HAP-1 (cell line): ENCODE data around the gene PLET1.

ENCODE experiments used
- DNase-seq, 2 experiments: peaks; one replicate each; pipeline ENCODE4 v3.0.0-alpha.2; 2016 to 2020; ENCODE audit warnings: low spot score in 2 of 2
- H3K27me3 ChIP-seq: fragments of 250-450 bp; sonication (Bioruptor Pico); 2 replicates; pipeline ENCODE4 v1.5.1; 2020; ENCODE audit warnings: low read depth, mild to moderate bottlenecking, moderate library complexity
- H3K36me3 ChIP-seq: fragments of 250-450 bp; sonication (Bioruptor Pico); replicated peaks from 2 replicates; pipeline ENCODE4 v1.5.1; 2020; ENCODE audit warnings: mild to moderate bottlenecking
- H3K4me1 ChIP-seq: fragments of 250-450 bp; sonication (Bioruptor Pico); 2 replicates; pipeline ENCODE4 v1.5.1; 2020; ENCODE audit warnings: mild to moderate bottlenecking
- H3K4me3 ChIP-seq: fragments of 250-450 bp; sonication (Bioruptor Pico); 2 replicates; pipeline ENCODE4 v1.5.1; 2020; ENCODE audit warnings: mild to moderate bottlenecking, moderate library complexity
- H3K9me3 ChIP-seq: fragments of 250-450 bp; sonication (Bioruptor Pico); 2 replicates; pipeline ENCODE4 v1.5.1; 2020; ENCODE audit warnings: mild to moderate bottlenecking, moderate library complexity
- in situ Hi-C: fragments of 300-500 bp; cut with MboI; formaldehyde crosslinking; loops from 3 replicates; pipeline ENCODE4 v1.14.3; 2020; ENCODE audit warnings: low sequenced_read_pairs, inconsistent platforms, mixed read lengths

PLET1 gene

DNA sequence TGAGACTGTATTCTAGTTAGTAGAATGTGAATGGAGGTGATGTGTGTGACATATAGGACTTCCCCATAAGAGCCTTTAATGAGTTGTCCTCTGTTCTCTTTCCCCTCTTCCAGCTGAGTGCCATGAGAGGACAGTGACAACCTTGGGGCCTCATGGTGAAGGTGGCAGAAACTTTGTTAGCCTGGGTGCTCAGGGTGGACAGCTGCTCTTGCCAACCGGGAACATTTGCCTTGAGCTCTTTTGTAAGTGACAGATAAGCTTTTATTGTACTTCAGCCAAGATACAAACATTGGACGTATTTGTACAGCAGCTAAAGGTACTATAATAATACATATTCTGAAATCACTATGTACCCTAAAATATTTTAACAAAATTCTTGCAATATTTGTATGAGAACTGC is 33.0 kb upstream of the PLET1 start:
- in situ Hi-C loops: loop anchor here (25.0 kb wide), 1 partner anchor 269 kb away; no protein-coding TSS in a partner anchor
- DNase-seq: no peak

DNA sequence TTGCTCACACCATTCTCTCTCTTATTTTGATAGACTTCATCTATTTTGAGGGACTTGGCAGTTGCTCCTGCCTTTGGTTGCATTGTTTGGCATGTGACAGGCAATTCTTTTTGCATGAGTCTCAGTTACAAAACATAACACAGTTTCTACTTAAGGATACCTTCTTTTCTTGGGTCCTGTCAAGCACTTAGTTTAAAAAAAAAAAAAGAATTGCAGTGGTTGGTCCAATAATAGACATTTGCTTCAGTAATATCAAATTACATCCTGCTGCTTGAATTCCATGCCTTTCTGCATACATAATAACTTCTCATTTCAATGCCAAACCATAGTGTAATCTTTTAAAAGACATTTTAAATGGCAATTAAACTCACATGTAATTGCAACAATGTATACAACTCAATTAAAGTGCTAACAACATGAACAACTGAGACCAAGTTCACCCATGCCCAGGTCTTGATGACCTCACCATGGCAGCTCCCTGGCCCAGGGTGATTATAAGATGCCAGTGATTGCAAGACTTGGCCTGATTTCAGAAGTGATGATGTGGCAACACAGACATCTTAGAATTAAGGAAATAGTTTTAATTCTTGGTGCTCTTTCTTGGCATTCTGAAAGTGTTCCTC is 32.2 kb upstream of the PLET1 start:
- H3K27me3 ChIP-seq: peaks cover 4% of the 10 kb centered on the region; the same call in 1 of the 2 replicates
- DNase-seq: peak in 1 of 2 experiments; percentile 4
- in situ Hi-C loops: loop anchor here (25.0 kb wide), 1 partner anchor 269 kb away; no protein-coding TSS in a partner anchor
- H3K36me3 ChIP-seq: no peaks in the 10 kb centered on the region
- H3K4me3 ChIP-seq: no peak overlapping the region
- no peaks in the 10 kb centered on the region for H3K9me3 ChIP-seq
- H3K4me1 ChIP-seq: peaks cover 6% of the 10 kb centered on the region

More for the DNA sequence above, 33.0 kb upstream of the PLET1 start:
- no peak overlapping the region for H3K4me3 ChIP-seq
- peaks cover 4% of the 10 kb centered on the region; the same call in 1 of the 2 replicates for H3K27me3 ChIP-seq
- H3K9me3 ChIP-seq: no peaks in the 10 kb centered on the region
- H3K36me3 ChIP-seq: no peaks in the 10 kb centered on the region
- H3K4me1 ChIP-seq: peaks cover 6% of the 10 kb centered on the region

DNA sequence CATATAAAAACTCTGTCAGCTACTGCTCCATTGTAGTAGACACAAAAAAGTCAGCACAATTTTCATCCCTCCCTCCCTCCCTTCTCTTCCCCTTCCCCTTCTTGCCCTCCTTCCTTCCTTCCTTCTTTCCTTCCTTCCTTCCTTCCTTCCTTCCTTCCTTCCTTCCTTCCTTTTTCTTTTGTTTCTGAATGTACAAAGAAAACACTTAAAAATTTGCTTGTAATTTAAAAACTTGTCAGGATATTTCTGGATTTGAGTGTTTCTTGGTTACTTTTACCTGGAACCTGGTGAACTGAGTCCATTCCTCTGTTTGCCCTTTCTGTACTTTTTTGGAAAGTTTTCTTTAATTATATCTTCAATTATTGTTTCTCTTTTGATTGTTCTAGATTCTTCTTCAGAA is 31.5 kb upstream of the PLET1 start:
- Histone ChIP-seq H3K27me3 (peaks cover 4% of the 10 kb centered on the region; the same call in 1 of the 2 replicates), H3K9me3 (no peaks in the 10 kb centered on the region), H3K4me1 (peaks cover 6% of the 10 kb centered on the region), H3K4me3 (no peak overlapping the region), H3K36me3 (no peaks in the 10 kb centered on the region)
- in situ Hi-C loops: loop anchor here (25.0 kb wide), 1 partner anchor 270 kb away; no protein-coding TSS in a partner anchor
- no peak for DNase-seq

DNA sequence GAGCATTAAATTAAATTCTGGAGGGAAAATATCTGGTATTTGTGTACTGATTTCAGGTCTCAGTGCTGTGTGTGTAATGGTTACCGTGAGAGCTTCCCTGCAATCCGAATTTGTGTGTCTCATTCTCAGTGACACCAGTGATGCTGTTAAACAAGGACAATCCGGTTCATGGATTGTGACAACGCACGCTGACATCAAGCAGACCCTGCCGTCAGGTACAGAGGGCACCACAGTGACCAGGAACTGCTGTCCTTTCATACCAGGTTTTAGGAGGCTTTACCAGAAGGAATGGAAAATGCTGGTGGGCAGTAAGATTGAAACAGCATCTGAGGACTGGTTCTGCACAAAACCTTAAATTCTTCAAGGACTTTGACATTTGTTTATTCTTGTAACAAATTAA is 30.5 kb upstream of the PLET1 start:
- in situ Hi-C loops: loop anchor here (25.0 kb wide), 1 partner anchor 271 kb away; no protein-coding TSS in a partner anchor
- Histone ChIP-seq H3K36me3 (no peaks in the 10 kb centered on the region), H3K4me1 (peaks cover 6% of the 10 kb centered on the region), H3K27me3 (peaks cover 4% of the 10 kb centered on the region; the same call in 1 of the 2 replicates), H3K4me3 (no peak overlapping the region), H3K9me3 (no peaks in the 10 kb centered on the region)
- DNase-seq: no peak

DNA sequence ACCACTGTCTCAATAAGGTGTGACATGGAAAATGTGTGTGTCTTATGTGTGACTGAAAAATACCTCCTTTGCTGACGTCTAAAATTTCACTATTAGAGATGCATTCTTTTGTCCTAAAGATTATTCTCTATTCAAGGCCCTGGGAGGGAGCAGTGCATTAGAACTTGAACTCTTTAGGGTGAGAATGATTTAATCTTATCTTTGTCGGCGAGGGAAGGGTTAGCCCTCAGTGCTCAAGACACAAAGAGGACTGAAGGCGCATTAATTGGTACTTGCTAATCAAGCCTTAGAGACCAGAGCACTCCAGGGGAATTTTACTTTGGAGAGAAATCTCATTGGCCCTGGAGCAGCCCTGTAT is 29.8 kb upstream of the PLET1 start:
- in situ Hi-C loops: loop anchor here (25.0 kb wide), 1 partner anchor 272 kb away; no protein-coding TSS in a partner anchor
- H3K36me3 ChIP-seq: no peaks in the 10 kb centered on the region
- H3K9me3 ChIP-seq: no peaks in the 10 kb centered on the region
- peaks cover 6% of the 10 kb centered on the region for H3K4me1 ChIP-seq
- no peak for DNase-seq
- H3K4me3 ChIP-seq: peak overlapping the region; percentile 31
- H3K27me3 ChIP-seq: peaks cover 4% of the 10 kb centered on the region; the same call in 1 of the 2 replicates

DNA sequence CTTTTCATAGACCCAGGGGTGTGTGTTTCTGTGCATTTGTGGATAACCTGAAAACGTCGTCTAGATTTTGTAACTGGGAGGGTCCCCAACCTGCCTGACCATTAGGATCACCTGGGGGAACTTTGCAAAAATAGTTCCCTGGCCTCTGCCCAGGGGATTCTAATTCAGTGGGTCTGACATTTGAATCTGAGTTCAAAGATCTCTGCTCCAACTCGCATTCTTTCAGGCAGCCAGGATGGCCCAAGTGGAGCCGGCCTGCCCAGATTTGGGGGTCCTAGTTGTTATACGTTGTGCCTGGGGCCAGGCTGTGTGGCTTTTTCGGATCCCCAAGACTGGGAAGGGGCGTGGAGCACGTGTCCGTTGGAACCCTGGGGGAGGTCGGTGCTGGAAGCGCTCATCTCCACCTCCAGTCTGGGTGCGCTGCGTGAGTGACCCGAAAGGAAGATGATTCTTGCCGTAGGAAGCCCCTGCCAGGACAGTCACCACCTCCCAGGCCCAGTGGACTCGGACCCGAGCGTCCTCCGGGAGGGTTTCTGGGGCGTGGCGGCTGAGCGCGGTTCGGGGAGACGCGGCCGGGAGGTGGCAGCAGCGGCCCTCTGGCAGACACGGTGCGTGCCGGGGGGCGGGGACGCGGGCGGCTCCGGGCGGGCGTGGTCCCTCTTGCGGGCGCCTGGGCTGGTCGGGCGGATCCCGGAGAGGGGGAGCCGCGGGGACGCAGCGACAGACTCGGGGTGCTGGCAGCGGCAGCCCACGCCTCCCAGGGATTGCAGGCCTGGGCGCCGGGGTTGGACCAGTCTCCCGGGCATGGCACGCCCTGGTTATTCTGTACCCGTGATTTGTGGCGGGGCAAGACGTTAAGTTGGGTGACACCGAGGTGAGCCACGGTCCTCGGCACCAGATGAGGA is 29.2 kb upstream of the PLET1 start:
- peak; percentile 45 to 89 for DNase-seq
- Histone ChIP-seq H3K9me3 (no peaks in the 10 kb centered on the region), H3K4me1 (peaks cover 6% of the 10 kb centered on the region), H3K27me3 (peaks cover 4% of the 10 kb centered on the region; the same call in 1 of the 2 replicates), H3K4me3 (peak overlapping the region; percentile 31), H3K36me3 (no peaks in the 10 kb centered on the region)
- in situ Hi-C loops: loop anchor here (10.0 to 25.0 kb wide), 2 partner anchors 272 to 995 kb away; no protein-coding TSS in a partner anchor

DNA sequence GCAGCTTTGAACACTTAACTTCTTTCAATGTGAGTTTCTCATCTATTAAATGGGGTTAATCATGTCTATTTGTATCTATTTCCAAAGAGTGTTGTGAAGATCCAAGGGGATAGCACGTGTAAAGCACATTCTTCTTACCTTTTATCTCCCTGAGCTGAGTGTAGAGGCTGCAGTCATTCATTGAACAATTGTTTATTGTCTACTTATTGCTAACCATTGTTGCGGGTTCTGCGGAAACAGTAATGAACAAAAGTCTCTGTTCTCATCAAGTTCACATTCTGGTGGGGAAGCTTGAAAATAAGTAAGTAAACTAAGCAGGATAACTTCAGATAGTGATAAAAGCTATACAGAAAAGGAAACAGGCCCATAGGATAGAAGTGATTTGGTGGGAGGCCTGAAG is 27.4 kb upstream of the PLET1 start:
- in situ Hi-C loops: loop anchor here (10.0 to 25.0 kb wide), 2 partner anchors 274 to 997 kb away; no protein-coding TSS in a partner anchor
- Histone ChIP-seq H3K4me1 (peaks cover 6% of the 10 kb centered on the region), H3K9me3 (no peaks in the 10 kb centered on the region), H3K27me3 (no peaks in the 10 kb centered on the region), H3K36me3 (no peaks in the 10 kb centered on the region), H3K4me3 (no peak overlapping the region)
- no peak for DNase-seq

DNA sequence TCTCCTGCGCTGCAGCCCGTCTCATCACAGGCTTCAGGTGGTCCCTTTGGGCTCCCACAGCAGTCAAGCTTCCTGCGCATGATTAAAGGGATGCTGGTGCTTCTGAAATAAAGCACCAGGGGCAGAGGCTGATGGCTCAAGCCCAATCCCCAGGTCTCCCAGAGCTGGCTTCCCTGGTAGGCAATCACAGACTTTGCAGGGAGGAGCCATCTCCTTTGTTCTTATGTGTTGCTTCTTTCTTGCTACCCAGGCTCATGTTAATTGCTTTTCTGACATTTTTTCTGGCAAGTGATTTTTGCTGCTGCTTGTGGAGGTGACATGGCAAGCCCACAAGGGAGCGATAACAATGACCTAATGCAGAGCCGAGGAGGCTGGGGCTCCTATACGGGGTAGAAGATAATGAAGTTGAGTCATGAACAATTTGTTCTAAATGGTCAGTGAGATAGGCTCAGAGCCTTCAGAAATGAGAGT is 25.2 kb upstream of the PLET1 start:
- in situ Hi-C loops: loop anchor here (10.0 to 25.0 kb wide), 2 partner anchors 276 to 999 kb away; no protein-coding TSS in a partner anchor
- Histone ChIP-seq H3K27me3 (peaks cover 8% of the 10 kb centered on the region), H3K36me3 (no peaks in the 10 kb centered on the region), H3K4me3 (no peak overlapping the region), H3K4me1 (0 out of 2 replicates have a peak, but pooled peaks cover 3% of the 10 kb centered on the region), H3K9me3 (no peaks in the 10 kb centered on the region)
- no peak for DNase-seq

DNA sequence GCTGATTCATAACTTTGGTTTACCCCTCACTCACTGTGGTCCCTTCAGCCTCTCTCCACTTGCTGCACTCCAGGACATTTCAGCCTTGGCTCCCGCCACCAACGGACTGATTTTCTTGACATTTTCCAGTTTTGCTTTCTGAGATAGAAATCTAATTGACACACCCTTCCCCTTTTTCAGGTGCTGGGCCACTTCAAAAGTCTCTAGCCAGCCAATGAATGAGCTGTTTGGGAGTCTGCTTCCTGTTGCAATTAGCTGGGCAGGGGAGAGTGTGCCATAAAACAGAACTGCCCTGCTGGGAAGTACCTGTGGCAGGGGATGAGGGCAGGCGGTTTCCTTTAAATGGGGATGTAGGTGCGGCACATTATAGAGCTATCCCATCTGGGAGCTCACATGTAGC is 21.1 kb upstream of the PLET1 start:
- H3K9me3 ChIP-seq: no peaks in the 10 kb centered on the region
- in situ Hi-C loops: loop anchor here (5.0 to 25.0 kb wide), 3 partner anchors 59 to 1003 kb away; no protein-coding TSS in a partner anchor
- no peaks in the 10 kb centered on the region for H3K36me3 ChIP-seq
- peaks cover 4% of the 10 kb centered on the region for H3K4me1 ChIP-seq
- no peak for DNase-seq
- H3K27me3 ChIP-seq: peaks cover 8% of the 10 kb centered on the region
- no peak overlapping the region for H3K4me3 ChIP-seq

DNA sequence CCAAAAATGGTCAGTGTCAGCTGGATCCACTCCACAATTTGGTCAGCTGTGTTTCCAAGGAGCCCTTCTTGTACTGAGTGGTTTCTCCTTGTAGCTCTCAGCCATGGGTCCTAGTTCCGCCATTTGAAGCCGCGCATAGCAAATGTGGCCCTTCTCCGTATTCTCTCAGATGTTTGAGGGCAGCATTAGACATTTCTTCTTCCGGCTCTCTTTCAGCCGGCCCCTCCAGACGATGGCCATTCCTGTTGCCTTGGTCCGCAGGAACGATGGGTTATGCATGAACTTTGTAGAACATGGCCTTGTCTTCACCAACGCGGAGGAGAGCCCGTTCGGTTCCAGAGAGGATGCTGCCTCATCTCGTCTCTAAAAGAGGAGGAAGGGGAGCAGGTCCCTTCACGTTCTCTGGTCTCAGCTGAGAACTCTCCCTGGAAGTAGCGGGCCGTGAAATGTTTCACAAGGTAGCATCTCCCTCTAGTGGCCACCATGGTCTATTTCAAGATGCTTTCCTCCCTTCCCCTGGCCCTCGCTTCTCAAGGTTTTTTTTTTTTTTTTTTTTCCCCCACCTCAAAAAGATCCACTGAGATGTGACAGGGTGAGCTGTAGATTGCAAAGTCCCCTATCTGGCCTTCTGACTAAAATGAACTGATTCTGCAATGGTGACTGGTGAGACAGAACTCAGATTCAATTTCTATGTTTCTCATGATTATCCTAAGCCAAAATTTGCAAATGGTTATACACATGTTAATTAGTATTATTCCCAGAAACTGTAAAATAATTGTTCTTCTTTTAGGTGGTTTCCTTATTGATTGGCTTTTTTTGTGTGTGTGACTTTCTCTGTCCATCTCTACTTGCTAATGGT is 19.8 kb upstream of the PLET1 start:
- Histone ChIP-seq H3K36me3 (no peaks in the 10 kb centered on the region), H3K9me3 (no peaks in the 10 kb centered on the region), H3K4me1 (peaks cover 4% of the 10 kb centered on the region), H3K4me3 (peak overlapping the region; percentile 17), H3K27me3 (peaks cover 8% of the 10 kb centered on the region)
- DNase-seq: peak; percentile 76 to 81
- in situ Hi-C loops: loop anchor here (5.0 to 25.0 kb wide), 3 partner anchors 58 to 1004 kb away; no protein-coding TSS in a partner anchor

DNA sequence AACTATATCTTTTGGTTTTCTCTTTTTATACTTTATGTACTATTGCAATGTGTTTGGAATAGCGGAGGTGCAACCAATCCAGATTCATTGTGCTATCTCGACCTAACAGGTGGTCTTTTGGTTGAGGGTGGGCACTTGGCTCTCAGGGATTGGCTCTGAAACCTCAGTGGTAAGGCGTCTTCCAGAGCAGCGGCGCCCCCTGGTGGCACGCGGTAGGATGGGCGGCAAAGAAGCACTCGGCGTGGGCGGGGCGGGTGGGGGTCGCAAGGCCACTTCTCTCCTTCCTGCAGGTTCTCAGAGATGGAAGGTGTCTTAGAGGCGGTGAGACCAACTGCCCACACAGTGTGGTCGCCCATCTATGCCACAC is 19.2 kb upstream of the PLET1 start:
- H3K4me3 ChIP-seq: peak overlapping the region; percentile 17
- DNase-seq: peak; percentile 55 to 83
- in situ Hi-C loops: loop anchor here (5.0 to 25.0 kb wide), 3 partner anchors 58 to 1005 kb away; no protein-coding TSS in a partner anchor

DNA sequence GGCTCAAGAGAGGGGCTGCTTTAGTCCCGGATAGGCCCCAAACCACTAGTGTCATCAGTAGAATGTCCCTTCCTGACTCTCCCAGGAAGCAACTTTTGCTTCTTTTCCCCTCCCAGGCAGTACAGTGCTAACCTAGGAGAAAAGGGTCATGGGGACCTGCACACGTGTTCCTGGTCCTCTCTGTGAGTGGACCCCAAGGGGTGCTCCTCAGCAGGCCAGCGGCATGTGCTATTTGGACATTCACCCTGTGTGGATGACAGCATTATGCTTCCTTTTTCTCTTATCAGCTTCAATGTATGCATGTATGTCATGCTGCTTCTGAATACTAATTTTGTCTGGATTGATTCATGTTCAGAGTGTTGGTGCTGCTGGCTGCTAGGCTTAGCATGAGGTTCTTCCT is 18.1 kb upstream of the PLET1 start:
- DNase-seq: no peak
- H3K27me3 ChIP-seq: peaks cover 8% of the 10 kb centered on the region
- no peaks in the 10 kb centered on the region for H3K9me3 ChIP-seq
- in situ Hi-C loops: loop anchor here (25.0 kb wide), 1 partner anchor 283 kb away; no protein-coding TSS in a partner anchor
- no peak overlapping the region for H3K4me3 ChIP-seq
- H3K36me3 ChIP-seq: no peaks in the 10 kb centered on the region
- peaks cover 4% of the 10 kb centered on the region for H3K4me1 ChIP-seq

More for the DNA sequence above, 19.2 kb upstream of the PLET1 start:
- Histone ChIP-seq H3K27me3 (peaks cover 8% of the 10 kb centered on the region), H3K36me3 (no peaks in the 10 kb centered on the region), H3K4me1 (peaks cover 4% of the 10 kb centered on the region), H3K9me3 (no peaks in the 10 kb centered on the region)
